HG03439 (cell line): ENCODE data around the gene SEMA3A.

ENCODE experiments used
- ATAC-seq: cut with Tn5 transposase; IDR thresholded peaks from one replicate; pipeline ENCODE4 v1.9.1; 2021; ENCODE audit warnings: mild to moderate bottlenecking, moderate library complexity; ENCODE audit not compliant: unreplicated experiment

Gene SEMA3A

GRCh38 chr7:84196084-84196503, 1.5 kb upstream of the SEMA3A start:
- ATAC-seq = no peak

GRCh38 chr7:84195295-84196060, 889 bp upstream of the SEMA3A start:
- no peak for ATAC-seq

GRCh38 chr7:84193747-84194146, 842 bp downstream of the SEMA3A start:
- ATAC-seq = no peak

- no peak for ATAC-seq
Measured at GRCh38 chr7:84191842-84192241, 2.7 kb downstream of the SEMA3A start.

- ATAC-seq = no peak
Measured at GRCh38 chr7:84191261-84191660, 3.3 kb downstream of the SEMA3A start.

DNA sequence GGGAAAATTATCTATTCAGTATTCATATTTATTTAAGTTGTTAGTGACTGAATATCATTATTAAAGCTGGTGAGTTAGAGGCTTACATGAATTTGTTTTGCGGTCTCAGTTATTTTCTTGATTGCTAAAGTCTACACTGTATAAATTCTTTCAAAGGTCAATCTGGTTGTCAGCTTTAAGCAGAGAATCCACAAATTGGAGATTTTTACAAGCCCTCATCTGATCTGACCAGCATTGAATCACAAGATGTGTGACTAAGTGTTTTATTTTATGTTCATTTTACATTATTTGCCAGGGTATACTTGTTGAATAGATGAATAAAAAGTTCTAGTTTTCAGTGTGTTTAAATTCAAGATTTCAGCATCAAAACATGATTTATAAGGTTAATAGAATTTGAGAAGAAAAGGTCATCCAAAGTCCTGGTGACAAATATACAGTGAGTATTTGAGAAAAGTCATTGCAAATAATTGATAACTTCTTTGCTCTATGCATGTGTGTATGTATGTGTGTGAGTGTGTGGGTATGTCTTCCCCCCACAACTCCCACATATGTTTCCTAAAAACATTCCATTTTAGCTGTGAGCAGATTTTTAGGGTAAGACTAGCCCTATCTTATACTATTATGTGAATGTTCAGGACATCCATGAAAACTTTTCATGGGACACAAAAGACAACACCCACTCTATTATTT, 4.4 kb downstream of the SEMA3A start:
- ATAC-seq = no peak

- ATAC-seq = no peak
Measured at GRCh38 chr7:84188786-84189405, 5.7 kb downstream of the SEMA3A start.

GRCh38 chr7:84187813-84188510, 6.6 kb downstream of the SEMA3A start:
- ATAC-seq = no peak

GRCh38 chr7:84187087-84187805, 7.3 kb downstream of the SEMA3A start:
- ATAC-seq = no peak

DNA sequence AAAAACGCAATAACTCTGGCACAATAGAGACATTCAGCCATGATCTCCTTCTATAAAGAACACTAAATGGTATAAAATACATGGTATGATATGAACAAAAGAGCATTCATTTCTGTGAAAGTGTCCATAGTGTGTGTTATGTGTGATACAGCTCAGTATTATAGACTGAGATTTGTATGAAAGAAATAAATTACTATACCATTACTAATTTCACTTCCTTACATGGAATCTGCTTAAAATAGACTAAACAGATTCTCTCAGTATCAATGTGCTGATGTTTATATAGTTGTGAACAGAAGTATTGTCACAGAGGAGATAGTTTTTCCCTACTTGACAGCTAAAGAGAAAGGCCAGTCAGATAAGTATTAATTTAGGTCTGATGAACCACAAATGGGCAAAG, 10.8 kb downstream of the SEMA3A start:
- ATAC-seq = no peak

DNA sequence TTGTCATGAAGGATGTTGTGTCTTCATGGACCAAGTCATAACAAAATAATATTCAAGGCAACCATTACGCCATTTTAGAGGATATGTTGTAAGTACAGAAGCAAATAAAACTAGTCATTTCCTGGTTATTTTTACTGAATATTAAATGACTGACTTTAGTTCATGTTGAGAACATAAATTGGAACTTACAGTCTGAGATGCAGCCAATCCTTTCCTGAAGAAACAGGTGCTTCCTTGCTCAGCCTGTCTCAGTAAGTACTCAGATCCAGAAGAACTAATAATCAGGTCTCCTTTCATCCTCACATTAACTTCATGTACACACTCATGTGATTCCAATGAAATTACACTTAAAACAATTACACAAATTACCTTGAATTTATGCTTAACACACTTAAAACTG, 12.3 kb downstream of the SEMA3A start:
- no peak for ATAC-seq

GRCh38 chr7:84181628-84182027, 13.0 kb downstream of the SEMA3A start:
- ATAC-seq = no peak

GRCh38 chr7:84177758-84178412, 16.7 kb downstream of the SEMA3A start:
- no peak for ATAC-seq

- ATAC-seq = no peak
Measured at GRCh38 chr7:84176716-84177115, 17.9 kb downstream of the SEMA3A start.

- no peak for ATAC-seq
Measured at GRCh38 chr7:84175461-84175860, 19.1 kb downstream of the SEMA3A start.

- ATAC-seq = no peak
Measured at GRCh38 chr7:84170646-84171045, 23.9 kb downstream of the SEMA3A start.

DNA sequence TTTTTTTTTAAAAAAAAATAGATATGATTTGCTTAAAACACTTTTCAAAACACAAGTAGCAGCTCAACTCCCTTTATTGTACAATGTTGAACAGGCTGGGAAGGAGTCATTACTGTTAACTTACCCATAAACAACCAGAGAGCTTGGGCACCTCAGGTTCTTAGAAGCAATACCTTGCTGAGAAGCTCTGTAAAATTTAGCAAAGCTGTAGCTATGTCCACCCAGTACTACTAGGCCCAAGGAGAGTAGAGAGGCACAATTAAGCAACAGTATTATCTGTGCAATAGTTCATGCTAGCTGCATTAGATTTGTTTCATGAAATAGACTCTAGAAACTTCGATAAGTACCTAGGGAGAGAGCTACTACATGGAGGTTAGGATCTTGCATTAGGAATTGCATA, 32.0 kb downstream of the SEMA3A start:
- ATAC-seq = no peak

DNA sequence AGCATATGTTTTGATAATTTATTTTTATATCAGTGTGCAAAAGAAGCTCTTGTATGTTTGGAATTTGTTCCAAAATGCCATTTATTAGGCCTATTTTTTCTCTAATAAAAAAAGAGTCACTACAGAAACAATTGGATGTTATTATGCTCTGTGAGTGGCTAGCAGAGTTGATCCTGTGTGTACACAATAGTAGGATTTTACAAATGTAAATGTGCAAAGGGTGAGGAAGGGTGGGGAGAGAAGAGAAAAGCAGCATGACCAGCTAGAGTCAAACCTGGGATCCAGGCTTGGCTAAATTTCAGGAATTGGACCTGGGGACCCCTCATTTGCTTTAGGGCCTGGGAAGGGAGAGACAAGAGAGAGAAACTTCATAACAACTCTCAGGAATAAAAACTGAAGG, 32.5 kb downstream of the SEMA3A start:
- no peak for ATAC-seq

- no peak for ATAC-seq
Measured at GRCh38 chr7:84161398-84161797, 33.2 kb downstream of the SEMA3A start.

GRCh38 chr7:84159435-84159834, 35.2 kb downstream of the SEMA3A start:
- no peak for ATAC-seq
